GM19240 (cell line): Measurements from ENCODE around the gene SNUPN.
"Not testable (repeated sequence)": the region's sequence is repeated elsewhere in the genome, so short reads cannot be mapped to it uniquely, and the experiment has no call there.

Experiments
- DNase-seq: peaks from one replicate; pipeline ENCODE4 v3.0.0; 2011; ENCODE audit warnings: low spot score; ENCODE audit not compliant: insufficient read length

The SNUPN gene

DNA sequence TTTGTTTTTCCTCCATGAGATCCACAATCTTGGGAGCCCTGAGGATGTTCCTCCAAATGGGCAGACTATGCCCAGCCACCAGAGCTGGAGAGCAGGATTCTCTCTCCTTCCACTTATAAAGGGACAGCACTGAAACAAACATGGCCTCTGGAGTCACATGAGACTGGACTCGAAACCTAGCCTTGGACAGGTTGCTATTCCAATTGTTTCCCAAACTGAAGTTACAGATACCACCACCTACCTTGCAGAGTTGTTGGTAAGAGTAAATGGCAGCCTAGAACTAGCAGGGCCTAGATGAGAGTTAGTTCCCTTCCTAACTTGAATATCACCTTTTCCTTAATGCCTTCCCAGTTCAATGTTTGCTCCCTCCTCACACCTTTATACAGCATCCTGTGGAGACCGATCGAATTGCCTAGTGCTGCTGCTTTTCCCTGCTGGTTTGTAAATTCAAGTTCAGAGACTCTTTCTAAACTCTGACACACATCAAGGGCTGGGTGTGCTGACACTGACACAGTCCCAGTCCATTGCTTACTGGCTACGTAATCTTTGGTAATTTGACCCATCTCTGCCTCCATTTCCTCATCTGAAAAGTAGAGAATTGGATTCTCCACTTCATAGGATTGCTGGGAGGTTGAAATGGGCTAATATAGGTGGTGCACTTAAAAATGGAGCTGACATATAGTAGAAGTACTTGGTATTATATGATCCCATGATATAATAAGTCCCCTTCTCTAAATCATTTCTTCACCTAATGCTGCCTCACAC is 11.9 kb upstream of the SNUPN start:
- no peak for DNase-seq

DNA sequence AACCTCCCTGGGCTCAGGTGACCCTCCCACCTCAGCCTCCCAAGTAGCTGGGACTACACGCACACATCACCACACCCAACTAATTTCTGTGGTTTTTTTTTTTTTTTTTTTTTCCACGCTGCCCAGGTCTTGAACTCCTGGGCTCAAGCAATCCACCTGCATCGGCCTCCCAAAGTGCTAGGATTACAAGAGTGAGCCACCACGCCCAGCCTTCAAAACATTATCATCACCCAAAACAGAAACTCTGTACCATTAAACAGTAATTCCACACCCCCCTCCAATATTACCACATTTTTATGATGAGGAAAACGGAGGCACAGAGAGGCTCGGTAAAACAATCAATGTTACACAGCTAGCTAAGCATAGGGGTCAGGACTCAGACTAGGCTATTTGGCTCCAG is 10.5 kb upstream of the SNUPN start:
- DNase-seq = no peak

DNA sequence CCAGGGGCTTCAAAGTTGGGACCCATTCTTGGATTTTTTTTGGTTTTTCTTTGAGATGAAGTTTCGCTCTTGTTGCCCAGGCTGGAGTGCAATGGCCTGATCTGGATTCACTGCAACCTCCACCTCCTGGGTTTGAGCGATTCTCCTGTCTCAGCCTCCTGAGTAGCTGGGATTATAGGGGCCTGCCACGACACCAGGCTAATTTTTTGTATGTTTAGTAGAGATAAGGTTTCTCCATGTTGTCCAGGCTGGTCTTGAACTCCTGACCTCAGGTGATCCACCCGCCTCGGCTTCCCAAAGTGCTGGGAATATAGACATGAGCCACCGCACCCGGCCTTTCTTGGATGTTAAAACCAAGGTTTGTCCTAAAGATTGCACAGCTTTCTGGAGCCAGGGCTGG is 8.4 kb upstream of the SNUPN start:
- not testable (repeated sequence) for DNase-seq

DNA sequence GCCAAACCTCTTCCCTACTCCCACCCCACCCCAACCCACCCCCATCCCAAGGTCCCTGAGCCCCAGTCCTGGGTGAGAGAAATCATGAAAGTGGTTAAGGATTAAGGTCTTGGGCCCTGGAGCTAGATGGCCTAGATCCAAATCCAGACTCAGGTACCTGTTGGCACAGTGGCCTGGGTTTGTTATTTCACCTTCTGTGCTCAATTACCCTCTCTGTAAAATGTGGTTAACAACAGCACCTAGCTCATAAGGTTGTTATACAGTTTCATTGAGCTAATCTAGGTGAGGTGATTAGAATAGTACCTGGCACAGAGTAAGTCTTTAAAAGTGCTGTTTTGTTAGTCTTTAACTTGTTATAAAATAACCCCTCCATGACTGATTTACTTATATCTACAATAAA is 6.4 kb upstream of the SNUPN start:
- DNase-seq = no peak

DNA sequence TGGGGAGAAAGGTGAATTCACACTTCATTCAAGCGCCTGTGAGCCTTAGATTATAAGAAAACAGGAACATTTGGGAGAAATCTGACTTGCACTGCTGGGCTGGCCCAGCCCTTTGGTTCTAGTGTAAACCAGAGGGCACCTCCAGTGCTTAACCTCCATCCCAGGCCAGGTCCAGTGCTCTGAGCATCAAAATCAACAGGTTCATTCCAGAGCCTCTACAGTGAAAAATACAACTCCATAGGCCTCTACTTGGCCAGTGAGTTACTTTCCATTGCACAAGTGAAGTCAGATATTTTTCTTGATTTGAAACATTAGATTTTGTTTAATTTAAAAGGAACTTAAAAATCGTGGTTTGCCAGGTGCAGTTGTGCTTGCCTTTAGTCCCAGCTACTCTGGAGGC is 3.0 kb downstream of the SNUPN start:
- no peak for DNase-seq

DNA sequence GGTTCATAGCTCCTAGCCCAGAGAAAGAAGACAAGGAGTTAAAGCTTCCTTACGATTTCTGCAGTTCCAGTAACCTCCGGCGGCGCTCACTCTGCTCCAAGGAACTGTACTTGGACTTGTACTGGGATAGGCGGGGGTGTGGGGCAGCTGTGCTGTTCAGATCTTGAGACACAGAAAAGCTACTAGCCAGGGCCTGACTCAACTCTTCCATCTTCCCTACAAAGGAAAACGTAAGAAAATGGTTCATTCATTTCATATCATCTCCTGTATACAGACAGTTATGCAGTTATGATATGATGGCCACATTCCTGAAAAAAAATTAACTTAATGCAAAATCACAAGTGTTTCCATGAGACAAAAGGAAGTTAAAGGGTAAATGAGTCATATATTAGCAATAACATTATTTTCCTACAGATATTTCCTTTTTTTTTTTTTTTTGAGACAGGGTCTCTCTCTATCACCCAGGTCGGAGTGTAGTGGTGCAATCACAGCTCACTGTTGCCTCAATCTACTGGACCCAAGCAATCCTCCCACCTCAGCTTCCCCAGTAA is 4.6 kb downstream of the SNUPN start:
- no peak for DNase-seq

DNA sequence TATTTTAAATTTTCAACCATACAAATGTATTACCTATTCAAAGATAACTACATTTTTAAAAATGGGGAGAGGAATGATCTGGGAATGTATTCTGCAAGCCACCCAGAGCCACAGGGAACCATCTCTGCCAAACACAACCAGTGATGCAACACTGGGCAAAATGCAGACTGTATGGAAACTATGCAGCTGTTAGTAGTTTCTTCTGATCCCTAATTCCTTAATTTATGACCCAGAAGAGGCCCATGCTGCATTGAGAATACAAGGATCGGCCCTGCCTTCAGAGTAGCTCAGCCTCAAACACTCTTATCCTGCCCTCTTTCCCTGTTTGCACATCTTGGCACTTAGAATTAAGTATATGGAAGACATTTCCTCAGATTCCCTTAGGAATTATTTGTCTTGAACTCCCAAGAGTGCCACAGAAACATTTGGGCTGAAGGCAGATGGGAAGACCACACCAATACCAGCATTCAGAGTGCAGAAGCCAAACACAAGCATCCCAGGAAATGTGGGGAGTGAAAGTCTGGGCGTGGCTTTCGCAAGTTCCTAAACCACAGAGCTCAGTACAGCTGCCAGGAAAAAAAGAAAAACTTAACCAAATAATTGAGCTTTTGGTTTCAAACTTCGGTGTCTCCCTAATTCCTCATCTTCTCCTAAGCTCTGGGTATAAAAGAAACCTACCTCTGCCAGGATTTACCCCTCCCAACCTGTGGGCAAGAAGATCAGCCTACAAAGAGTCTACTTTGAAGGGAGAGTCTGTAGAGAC is 5.3 kb downstream of the SNUPN start:
- DNase-seq = no peak

DNA sequence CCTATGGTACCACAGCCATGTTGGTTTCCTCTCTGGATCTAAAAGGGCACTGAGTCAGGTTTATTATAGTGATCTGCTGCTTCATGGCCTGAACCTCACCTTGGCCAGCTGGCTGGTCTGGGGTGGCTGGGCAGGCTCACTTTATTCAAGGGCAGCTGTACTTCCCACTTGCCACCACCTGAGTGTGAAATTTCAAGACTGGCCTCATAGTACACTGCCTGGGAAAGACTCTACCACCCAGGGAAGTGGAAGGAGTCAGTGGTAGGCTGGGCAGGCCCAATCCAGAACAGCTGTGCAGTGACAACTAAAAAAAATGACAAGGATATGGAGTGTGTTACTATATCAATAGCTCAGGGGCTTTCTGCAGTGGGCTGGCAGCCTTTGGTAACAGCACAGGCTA is 8.8 kb downstream of the SNUPN start:
- DNase-seq = no peak

DNA sequence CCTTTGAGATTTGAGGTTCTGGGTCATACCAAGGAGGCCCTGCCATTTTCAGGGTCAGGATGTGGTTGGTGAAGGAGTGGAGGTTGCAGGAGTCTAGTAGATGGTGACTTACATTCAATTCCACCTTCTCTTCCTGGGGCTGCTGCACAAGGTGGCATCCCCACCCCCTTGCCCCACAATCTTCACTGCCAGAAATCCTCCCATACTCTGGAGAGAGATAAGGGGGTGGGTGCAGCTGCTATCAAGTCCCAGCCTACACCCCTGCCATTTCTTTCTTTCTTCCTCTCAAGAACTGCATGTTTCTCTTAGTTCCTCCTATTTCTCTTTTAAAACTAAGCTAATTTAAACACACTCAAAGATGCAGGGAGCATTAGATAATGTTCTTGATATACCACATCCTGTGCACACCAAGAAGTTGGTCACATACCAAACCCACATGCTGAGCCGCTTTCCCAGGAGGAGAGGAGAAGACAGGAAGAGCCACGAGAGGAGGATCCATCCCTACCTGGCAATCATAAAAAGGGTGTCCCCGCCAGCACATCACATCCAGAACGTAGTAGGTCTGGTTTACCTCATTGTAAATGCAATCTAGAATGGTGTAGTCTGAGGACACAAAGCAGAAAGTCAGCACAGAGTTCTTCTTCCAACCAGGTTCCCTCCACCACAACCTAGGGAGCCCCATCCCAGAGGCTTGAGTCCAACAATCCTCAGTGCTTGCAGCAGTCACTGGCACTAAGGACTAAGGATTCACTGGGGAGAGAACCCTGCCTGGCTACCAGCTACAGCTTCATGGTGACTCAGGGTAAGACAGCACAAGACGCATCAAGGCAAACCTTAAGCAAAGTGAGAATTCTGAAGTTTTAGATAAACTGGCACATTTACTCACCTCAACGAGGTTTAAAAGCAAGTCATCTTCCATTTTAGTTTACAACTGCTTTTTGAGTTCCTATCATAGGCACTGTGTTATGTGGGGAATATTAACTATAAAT is 18.5 kb downstream of the SNUPN start:
- DNase-seq = no peak

DNA sequence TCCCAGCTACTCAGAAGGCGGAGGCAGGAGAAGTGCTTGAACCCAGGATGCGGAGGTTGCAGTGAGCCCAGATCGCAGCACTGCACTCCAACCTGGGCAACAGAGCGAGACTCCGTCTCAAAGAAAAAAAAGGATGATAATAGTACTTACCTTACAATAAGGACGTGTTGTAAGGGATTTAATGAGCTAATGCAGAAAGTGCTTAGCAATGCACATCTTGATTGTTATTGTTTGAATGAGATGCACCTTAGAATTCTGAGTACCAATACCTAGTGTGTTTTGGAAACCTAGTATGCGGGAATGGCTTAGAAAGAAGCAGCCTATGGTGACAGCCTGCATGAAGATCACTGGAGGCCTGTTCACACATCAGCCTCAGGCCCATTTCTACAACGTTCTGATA is 19.5 kb downstream of the SNUPN start:
- DNase-seq = no peak

DNA sequence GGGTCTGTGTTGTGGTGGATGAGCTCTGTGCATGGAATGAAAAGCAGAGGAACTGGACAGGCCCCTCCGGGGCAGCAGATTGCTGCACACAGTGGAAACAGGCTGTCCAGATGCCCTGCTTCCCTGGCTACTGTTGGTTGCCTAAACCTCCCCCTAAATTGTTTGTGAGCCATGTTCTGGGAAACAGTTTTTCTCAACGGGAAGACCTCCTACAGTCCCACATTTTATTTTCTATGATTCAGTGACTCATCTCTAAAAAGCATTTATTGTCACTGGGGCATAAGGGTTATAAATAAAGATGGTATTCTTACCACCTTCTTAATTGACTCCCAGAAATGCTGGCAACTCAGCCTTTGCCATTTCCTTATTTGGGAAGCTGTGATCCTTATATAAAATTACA is 26.1 kb downstream of the SNUPN start:
- no peak for DNase-seq

DNA sequence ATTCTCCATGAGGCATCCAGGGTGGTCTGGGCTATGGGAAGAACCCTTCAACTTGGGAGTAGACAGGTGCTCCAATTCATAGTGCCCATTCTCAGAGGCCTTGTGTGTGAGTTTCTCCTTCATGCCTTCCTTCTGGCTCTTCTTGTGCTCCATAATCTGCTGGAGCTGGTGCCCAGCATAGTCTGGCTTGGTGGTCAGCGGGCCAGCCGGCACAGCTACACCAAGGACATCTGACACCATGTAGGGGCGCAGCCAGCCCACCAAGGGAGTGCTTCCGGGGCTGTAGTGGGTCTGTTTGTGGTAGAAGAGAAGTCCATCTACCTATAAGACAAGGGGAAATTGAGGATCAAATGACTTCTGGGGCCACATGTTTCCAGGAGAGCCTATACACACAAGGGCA is 27.2 kb downstream of the SNUPN start:
- no peak for DNase-seq

DNA sequence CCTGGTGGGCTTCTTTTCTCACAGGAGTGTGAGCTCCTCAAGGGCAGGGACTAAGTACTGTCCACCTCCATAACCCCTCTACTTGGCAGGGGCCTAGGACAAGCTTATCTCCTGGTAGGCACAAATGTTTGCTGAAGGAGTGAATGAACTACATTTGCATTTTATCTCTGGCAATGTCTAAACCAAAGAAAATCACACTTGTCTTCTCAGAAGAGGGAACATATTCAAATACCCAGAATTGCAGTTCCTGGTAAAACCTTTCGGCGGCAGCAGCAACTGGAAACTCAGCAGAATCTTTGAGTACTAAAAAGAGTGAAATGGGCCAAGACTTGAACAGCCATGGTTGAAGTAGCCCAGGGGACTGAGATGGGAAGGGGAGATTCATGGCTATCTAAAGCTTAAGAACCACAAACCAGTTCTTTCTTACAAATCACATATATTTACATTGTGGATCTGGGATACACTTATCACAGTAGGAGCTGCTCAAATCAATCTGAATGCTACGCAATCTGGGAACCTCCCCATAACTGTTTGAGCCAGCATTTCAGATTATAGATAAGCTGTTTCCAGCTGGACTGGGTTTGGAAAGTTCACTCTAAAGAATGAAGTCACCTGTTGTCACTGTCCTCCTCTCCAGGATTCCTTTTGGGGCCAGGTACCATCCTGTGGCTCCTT is 27.7 kb downstream of the SNUPN start:
- DNase-seq = no peak

DNA sequence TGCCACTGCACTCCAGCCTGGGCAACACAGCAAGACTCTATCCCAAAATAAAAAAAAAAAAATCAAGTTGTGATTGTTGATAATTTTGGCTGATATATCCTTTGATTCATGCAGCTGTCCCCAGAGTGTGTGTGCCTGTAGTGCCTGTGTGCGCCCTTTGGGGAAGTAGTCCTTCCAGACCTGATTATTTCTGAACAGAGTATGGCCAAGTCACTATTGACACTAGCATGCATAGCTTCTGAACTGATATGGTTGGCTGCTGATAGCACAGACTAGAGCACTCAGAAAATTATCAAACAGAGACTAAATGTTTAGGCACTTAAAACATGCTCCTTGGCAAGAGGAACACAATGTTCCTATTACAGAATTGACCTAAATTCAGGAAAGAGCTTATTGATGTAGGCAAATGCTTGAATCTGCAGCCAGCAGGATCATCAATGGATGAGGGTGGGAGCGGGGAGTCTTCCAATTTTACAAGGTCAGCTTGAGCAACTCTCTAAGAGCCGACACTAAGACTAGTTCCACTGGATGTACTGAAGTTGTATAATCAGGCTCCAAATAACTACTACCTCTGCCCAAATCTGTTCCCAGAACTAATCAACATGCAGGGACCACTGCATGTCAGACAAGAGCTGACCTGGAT is 28.7 kb downstream of the SNUPN start:
- no peak for DNase-seq

DNA sequence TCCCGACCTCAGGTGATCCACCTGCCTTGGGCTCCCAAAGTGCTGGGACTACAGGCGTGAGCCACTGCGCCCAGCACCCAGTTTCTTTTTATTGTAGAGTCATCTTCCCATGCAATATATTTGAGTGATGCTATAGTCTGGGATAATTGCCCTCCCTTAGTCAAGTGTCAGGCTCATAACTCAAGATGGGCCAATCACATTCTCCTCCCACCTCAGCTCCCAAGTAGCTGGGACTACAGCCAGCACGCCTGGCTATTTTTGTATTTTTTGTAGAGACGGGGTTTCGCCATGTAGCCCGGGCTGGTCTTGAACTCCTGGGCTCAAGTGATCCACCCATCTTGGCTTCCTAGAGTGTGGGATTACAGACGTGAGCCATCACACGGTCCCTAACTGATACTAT is 31.2 kb downstream of the SNUPN start:
- no peak for DNase-seq

DNA sequence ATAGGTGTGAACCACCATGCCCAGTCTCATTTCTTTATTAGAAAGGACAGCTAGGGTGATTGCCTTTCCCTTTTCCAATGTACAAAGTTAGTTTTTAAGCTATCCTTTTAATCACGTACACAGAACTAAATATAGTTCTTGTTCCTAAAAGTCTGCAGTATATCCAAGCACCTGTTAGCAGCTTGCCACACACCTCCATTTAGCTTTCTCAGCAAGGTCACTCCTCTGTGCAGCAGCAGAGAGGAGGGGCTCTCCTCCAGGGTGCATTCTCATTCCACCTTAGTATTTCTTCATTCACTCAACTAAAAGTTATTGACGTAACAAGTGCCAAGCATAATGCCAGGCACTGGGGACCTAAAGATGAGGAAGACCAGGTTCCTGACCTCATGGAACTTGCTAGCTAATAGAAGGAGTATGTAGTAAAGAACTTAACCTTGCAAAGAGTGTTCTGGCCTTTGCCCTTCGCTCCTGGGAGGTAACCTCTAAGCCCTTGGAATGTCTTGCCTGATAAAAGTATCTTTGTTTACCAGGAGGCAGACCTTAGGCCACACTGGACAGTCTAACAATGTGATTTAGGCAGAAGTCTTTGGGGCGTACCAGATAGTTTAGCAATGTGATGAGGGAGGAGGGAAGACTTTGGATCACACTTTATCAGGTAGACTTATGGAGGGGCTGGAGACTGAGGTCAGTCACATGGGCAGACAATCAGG is 33.7 kb downstream of the SNUPN start:
- no peak for DNase-seq

DNA sequence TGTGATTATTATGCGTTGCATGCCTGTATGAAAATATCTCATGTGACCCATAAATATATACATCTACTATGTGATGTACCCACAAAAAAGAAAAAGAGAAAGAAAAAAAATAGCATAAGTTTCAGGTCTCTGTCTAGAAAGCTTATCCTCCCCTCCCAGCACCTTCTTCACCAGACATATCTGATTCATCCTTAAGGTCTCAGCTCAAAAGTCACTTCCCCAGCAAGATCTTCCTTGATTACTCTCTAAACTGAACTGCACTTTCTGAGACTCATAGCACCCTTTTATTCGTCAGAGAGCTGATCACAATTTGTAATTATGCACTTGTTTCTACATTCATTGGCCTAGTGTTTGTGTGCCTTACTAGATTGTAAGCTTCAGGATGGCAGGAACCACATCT is 35.3 kb downstream of the SNUPN start:
- DNase-seq = no peak

DNA sequence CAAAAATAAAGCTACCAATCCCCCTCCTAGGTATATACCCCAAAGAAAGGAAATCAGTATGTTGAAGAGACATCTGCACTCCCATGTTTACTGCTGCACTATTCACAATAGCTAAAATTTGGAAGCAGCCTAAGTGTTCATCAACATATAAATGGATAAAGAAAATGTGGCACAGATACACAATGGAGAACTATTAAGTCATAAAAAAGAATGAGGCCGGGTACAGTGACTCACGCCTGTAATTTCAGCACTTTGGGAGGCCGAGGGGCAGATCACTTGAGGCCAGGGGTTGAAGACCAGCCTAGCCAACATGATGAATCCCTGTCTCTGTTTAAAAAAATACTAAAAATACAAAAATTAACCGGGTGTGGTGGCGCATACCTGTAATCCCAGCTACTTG is 36.5 kb downstream of the SNUPN start:
- DNase-seq = no peak

DNA sequence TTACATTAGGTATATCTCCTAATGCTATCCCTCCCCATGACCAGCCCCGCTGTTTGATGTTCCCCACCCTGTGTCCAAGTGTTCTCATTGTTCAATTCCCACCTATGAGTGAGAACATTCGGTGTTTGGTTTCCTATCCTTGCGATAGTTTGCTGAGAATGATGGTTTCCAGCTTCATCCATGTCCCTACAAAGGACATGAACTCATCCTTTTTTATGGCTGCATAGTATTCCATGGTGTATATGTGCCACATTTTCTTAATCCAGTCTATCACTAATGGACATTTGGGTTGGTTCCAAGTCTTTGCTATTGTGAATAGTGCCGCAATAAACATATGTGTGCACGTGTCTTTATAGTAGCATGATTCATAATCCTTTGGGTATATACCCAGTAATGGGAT is 39.1 kb downstream of the SNUPN start:
- DNase-seq = not testable (repeated sequence)

DNA sequence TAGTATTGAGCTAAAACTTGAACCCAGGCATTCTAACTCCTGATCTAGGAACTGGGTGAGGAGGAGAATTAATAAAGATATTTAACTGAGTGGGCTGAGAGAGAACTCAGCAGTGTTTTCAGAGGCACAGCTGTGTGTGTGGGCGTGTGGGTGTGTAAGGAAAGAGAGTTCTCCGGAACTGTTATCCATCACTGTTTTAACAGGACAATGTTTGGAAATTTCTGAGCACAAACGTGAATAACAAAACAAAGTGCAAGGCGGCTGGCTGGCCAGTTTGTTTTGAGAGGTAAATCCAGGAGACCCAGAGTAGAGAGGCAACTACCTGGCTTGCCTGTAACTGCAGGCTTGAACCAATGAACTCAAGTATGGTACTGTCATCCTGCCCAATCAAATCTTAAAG is 41.4 kb downstream of the SNUPN start:
- DNase-seq = no peak
